HG03064 (cell line): ENCODE results near the gene PER3.
"Not testable (repeated sequence)": the region's sequence is repeated elsewhere in the genome, so short reads cannot be mapped to it uniquely, and the experiment has no call there.

Experiments used
- ATAC-seq: cut with Tn5 transposase; IDR thresholded peaks from one replicate; pipeline ENCODE4 v1.9.1; 2021; ENCODE audit warnings: low read depth; ENCODE audit not compliant: unreplicated experiment

Gene PER3

GRCh38 chr1:7777591-7777990, 6.5 kb upstream of the PER3 start:
- ATAC-seq, result no peak

GRCh38 chr1:7778133-7778628, 5.9 kb upstream of the PER3 start:
- ATAC-seq, result no peak

GRCh38 chr1:7780976-7781375, 3.1 kb upstream of the PER3 start:
- ATAC-seq, result no peak

- no peak for ATAC-seq
Observed at GRCh38 chr1:7781501-7781900, 2.6 kb upstream of the PER3 start.

- no peak for ATAC-seq
Observed at GRCh38 chr1:7781923-7782495, 2.1 kb upstream of the PER3 start.

GRCh38 chr1:7783178-7783711, 846 bp upstream of the PER3 start:
- no peak for ATAC-seq

GRCh38 chr1:7784492-7785071, 491 bp downstream of the PER3 start:
- no peak for ATAC-seq

GRCh38 chr1:7785108-7785507, 1.0 kb downstream of the PER3 start:
- no peak for ATAC-seq

- no peak for ATAC-seq
Observed at GRCh38 chr1:7786795-7787194, 2.7 kb downstream of the PER3 start.

GRCh38 chr1:7789828-7790227, 5.7 kb downstream of the PER3 start:
- ATAC-seq, result no peak

- not testable (repeated sequence) for ATAC-seq
Observed at GRCh38 chr1:7791027-7791426, 6.9 kb downstream of the PER3 start.

- no peak for ATAC-seq
Observed at GRCh38 chr1:7795406-7795805, 11.3 kb downstream of the PER3 start.

- no peak for ATAC-seq
Observed at GRCh38 chr1:7805460-7805859, 21.4 kb downstream of the PER3 start.

GRCh38 chr1:7808253-7808844, 24.3 kb downstream of the PER3 start:
- ATAC-seq, result no peak

- no peak for ATAC-seq
Observed at GRCh38 chr1:7809742-7810141, 25.7 kb downstream of the PER3 start.

- ATAC-seq, result no peak
Observed at GRCh38 chr1:7810395-7810794, 26.3 kb downstream of the PER3 start.

- ATAC-seq, result no peak
Observed at GRCh38 chr1:7811476-7811875, 27.4 kb downstream of the PER3 start.

GRCh38 chr1:7813677-7814373, 29.7 kb downstream of the PER3 start:
- ATAC-seq, result no peak

- ATAC-seq, result no peak
Observed at GRCh38 chr1:7821282-7821681, 37.2 kb downstream of the PER3 start.

- ATAC-seq, result no peak
Observed at GRCh38 chr1:7824701-7825100, 40.6 kb downstream of the PER3 start.

- no peak for ATAC-seq
Observed at GRCh38 chr1:7826363-7826762, 42.3 kb downstream of the PER3 start.
